Mammary epithelial cell (primary cell): ENCODE measurements around the gene INHBA.

ENCODE experiments used
- EZH2 ChIP-seq: IDR thresholded peaks from 2 replicates; pipeline ENCODE4 v1.6.1; 2012; ENCODE audit warnings: low read length, inconsistent platforms, borderline replicate concordance
- TF ChIP-seq, protein P1 (sequence below), 2 donors: IDR thresholded peaks in 1 of 2; conservative IDR thresholded peaks in 1 of 2; 2 replicates each; pipeline ENCODE4 v1.5.1; 2011 to 2012; ENCODE audit warnings: inconsistent platforms in 2 of 2, low read length in 2 of 2, mild to moderate bottlenecking in 2 of 2, control low read depth in 1 of 2, low read depth in 1 of 2; ENCODE audit not compliant: insufficient read depth in 1 of 2; ENCODE audit errors: extremely low read depth in 1 of 2

DNA sequence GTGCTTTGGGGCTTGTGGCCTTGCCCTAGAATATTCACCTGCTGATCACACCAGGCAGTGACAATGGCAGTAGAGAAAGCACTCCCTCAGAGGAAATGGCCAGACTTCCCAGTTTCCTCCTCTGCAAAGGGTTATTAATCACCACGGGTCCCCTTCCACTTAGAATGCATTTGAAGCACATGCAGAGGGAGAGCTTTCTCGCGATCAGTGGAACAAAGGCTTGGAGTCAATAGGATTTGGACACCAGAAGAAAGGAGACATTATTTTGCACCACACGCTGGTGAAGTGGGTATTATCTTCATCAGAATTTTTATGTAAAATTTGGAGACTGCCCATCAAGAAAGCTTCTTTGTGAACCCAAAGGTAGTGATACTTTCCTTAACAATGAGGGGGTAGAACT is 35.4 kb upstream of the INHBA start:
- TF ChIP-seq, protein P1, sequence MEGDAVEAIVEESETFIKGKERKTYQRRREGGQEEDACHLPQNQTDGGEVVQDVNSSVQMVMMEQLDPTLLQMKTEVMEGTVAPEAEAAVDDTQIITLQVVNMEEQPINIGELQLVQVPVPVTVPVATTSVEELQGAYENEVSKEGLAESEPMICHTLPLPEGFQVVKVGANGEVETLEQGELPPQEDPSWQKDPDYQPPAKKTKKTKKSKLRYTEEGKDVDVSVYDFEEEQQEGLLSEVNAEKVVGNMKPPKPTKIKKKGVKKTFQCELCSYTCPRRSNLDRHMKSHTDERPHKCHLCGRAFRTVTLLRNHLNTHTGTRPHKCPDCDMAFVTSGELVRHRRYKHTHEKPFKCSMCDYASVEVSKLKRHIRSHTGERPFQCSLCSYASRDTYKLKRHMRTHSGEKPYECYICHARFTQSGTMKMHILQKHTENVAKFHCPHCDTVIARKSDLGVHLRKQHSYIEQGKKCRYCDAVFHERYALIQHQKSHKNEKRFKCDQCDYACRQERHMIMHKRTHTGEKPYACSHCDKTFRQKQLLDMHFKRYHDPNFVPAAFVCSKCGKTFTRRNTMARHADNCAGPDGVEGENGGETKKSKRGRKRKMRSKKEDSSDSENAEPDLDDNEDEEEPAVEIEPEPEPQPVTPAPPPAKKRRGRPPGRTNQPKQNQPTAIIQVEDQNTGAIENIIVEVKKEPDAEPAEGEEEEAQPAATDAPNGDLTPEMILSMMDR (conservative IDR thresholded peaks at IDR 0.05 in 1 of 2, IDR thresholded peaks at IDR 0.05 in 1 of 2; ENCODE audit: extremely low read depth in 1 of 2, insufficient read depth in 1 of 2, low read depth in 1 of 2, low read length in 2 of 2): no peak
- no peak for TF ChIP-seq EZH2
